Eye (tissue), 1 donor: ENCODE data around the gene GPR156.
"Not testable (repeated sequence)": the region's sequence is repeated elsewhere in the genome, so short reads cannot be mapped to it uniquely, and the experiment has no call there.

Experiments
- DNase-seq: peaks from one replicate; pipeline ENCODE4 v3.0.0-alpha.2; 2015

GPR156 gene

DNA sequence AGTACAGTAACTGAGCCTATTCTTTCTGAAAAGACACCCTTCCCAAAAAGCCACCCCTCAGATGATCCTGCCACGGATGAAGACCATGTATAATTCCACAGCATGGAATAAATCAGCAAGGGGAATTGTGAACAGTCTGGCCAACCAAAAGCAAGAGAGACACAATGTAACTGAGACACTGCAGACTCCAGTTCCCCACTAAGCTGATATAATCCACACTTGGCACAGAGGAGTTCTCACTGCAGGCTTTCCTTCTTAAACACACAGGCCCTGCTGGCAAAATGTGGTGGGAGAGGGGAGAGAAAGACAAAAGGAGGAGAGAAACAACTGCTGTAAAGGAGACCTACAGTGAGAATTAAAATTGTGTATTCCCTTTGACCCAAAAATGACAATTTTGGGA is 12.7 kb downstream of the GPR156 start:
- peak; percentile 55 for DNase-seq

DNA sequence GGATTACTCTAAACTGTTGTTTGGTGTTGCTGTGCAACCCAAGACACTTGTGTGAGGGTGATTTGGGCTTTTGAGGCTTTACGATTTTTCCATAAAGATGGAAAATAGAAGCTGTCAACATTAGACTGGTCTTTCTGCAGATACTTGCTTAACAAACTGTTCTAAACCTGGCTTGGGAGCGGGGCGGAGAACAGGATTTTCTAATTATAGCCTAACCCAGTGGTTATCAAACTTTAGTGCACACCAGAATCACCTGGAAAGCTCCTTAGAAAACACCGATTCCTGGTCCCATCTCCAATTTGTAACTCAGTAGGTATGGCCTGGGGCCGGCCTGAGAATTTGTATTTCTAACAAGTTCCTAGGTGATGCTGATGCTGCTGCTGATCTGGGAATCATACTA is 19.0 kb downstream of the GPR156 start:
- DNase-seq = no peak

DNA sequence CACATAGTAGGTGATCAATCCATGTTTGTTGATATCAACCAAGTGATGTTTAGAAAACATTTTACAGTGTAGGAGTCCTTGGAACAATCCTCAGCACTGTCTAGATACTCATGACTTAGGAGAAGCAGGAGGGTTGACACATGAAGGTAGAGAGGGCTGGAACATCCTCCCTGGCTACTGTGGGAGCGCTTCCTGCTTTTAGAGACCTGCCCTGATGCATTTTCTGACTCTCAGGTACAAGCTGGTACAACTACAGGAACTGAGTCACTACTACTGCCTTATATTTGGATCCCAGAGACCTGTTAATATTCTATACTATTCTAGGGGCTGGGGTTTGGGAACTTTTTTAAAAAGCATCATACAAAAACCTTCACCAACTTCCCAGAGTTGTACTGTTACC is 20.1 kb downstream of the GPR156 start:
- no peak for DNase-seq

DNA sequence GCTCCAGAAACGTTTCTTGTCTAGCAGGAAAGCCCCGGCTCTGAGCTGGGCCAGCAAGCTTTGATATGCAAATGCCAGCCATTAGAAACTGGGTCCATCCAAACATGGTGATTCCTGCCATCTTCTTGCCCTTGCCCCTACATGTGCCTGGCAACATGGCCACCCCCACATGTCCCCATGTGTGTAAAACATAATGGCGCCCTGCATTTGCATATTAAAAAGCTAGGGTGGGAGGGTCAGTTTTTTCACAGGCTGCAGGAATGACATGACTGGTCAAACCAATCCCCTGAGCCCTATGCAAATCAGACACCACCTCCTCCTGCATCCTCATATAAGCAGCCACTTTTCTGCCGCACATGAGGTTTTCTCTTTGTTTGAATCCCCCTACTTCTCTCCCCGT is 21.2 kb downstream of the GPR156 start:
- DNase-seq = no peak

DNA sequence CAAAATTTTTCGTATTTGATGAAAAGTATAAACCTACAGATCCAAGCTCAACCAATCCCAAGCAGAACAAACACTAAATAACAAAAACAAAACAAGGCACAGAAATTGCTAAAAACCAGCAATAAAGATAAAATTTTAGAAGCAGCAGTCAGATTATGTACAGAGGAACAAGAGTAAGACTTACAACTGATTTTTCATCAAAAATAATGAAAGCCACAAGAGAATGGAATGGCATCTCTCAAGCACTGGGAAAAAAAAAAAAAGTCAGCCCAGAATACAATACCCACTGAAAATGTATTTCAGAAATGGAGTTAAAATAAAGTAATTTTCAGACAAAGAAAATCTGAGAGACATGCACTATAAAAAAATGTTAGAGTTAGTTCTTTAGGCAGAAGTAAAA is 27.0 kb downstream of the GPR156 start:
- no peak for DNase-seq

DNA sequence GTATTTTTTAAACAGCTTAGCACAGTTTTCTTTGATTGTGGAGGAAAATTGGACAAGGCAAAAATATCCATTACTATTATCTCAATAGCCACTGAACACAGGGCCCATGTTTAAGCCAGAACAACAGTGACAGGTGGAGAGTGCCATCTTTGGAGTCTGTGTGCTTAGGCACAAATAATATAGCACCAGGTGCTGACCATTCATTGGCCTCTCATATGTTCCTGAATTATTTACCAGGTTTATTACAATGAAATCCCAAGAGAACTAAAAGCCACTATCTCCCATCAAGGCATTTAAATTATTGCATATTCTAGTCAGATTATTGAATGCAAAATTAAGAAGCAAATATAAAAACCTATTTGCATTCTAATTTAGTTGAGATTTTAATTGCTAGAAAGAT is 39.6 kb downstream of the GPR156 start:
- DNase-seq = peak; percentile 60

DNA sequence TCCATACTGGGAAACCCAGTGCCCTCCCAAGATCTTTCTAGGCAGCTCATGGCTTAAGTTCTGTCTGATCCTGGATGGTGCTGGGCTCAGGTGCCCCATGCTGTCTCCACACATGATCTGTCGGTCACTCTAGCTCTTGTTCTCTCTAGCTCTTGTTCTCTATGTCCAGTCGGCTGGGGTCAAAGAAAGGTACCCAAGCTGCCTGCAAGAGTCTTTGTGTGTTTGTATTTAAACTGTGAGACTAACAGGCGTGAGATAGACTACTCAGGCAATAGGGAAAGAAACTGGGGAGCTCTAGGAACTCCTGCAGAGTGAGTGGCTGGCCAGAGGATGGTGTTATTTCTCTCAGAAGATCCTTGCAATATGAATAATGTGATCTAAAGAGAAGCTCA is 40.2 kb downstream of the GPR156 start:
- peak; percentile 77 for DNase-seq

DNA sequence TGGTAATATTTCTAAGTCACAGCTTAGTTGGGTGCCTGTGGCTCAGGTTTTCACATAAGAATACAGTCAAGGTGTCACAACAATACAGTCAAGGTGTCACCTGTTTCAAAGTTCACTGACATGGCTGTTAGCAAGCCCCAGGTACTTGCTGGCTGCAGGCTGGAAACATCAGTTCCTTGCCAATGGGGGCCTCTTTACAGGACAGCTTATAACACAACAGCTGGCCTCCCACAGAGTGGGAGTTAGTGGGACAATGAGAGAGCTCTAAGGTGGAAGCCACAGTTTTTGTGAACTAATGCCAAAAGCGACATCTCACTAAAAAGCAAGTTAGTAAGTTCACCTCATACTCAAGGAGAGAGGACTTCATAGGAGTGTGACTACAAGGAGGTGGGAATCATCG is 45.4 kb downstream of the GPR156 start:
- no peak for DNase-seq

DNA sequence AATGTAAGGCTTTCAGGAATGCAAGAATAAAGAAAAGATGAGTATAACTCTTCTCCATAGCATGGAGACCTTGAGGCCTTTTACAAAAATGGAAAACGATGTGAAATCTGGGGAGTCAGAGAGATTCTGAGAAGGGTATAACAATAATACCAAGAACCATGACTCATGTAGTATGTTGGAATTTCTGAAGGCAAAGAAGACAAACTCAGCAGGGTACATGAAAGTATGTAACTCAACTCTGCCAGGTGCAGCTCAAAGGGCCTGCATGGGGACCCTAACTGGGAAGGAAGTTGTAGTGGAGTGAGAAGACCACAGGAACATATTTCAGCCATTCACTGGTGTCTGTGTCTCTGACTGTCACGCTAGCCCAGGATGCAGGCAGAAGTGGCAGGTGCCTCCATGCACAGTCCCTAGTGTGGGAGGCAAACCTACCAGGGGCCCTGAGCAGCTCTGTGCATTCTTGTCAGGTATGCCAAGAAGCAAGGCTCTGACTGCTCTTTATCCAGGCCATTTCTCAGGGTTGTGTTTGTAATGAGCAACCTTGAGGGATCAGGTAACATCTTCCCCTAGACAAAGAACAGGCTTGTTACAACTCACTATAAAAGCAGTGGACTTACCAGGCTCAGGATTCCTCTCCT is 57.2 kb downstream of the GPR156 start:
- no peak for DNase-seq

DNA sequence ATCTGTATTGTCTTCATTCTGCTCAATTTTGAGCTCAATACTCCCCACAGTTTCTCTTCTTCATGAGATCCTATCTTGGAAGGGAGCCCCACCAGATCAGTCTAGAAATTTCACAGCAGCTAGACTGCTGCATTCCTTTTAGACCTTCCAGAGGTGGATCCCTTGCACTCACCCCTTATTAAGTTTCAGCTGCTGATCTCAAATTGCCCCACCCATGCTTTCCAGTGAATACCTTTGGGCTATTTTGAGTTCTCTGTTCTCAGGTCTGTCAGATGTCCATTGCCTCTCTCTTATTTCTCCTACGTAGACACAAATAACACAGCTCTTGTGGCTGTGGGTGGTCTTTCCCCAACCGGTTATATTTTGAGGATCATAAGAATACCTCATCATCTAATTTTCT is 60.8 kb downstream of the GPR156 start:
- no peak for DNase-seq

DNA sequence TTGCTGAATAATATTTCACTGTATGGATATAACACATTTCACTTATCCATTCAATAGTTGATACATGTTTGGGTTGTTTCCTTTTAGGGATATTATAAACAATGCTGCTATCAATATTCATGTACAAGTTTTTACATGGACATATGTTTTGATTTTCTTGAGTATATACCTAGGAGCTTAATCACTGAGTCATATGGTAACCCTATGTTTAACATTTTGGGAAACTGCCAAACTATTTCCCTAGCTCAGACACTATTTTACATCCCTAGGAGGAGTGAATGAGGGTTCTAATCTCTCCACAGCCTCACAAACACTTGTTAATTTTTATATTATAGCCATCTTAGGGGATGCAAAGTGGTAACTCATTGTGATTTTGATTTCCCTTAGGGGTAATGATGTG is 66.0 kb downstream of the GPR156 start:
- no peak for DNase-seq

DNA sequence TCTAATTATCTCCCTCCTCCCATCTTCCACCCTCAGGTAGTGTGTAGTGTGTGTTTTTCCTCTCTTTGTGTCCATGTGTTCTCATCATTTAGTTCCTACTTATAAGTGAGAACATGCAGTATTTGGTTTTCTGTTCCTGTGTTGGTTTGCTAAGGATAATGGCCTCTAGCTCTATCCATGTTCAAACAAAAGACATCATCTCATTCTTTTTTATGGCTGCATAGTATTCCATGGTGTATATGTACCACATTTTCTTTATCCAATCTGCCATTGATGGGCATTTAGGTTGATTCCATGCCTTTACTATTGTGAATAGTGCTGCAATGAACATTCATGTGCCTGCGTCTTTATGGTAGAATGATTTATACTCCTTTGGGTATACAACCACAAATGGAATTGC is 68.4 kb downstream of the GPR156 start:
- DNase-seq = not testable (repeated sequence)

DNA sequence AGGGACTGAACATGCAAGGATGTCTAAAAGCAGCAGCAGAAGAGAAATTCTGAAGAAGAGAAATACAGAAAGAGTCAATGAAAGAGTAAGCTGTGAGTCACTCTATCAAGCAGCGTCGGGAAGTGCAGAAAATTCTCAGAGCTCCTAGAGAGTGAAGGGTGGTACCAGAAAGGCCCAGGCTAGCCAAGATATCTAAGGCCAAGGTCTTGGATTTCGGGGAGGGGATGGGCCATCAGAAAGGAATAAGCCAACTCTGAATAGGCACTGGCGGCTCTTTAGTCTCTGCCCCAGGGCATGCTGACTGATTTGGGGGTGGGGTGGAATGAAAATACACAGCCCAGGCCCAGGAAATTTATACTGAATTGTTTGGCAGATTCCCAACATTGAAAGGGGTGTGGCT is 70.8 kb downstream of the GPR156 start:
- peak; percentile 34 for DNase-seq

DNA sequence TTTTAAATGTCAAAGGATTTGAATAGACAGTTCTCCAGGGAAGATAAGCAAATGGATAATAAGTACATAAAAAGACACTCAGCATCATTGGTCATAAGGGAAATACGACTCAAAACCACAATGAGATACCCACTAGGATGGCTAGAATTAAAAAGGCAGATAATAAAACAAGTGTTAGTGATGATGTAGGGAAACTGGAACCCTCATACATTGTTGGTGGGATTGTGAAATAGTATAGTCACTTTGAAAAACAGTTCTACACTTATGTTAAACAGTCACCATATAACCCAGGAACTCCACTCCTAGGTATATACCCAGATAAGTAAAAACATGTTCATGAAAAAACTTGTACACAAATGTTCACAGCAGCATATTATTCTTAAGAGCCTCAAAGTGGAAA is 72.5 kb downstream of the GPR156 start:
- DNase-seq = no peak

DNA sequence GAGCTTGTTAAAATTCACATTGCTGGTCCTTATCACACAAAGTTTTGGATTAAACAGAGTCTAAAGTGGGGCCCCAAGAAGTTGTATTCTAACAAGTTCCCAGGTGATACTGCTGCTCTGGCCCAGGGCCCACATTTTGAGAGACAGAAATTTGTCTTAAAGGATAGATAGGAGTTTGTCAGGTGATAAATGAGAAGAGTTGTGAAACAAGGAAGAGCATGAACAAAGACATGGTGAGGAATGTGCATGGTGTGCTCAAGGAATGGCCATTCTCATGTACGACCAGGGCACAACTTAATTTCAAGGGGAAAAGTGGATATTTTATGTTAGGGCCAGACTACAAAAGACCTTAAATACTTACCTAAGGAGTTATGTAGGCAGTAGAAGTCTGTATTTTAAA is 75.6 kb downstream of the GPR156 start:
- no peak for DNase-seq

DNA sequence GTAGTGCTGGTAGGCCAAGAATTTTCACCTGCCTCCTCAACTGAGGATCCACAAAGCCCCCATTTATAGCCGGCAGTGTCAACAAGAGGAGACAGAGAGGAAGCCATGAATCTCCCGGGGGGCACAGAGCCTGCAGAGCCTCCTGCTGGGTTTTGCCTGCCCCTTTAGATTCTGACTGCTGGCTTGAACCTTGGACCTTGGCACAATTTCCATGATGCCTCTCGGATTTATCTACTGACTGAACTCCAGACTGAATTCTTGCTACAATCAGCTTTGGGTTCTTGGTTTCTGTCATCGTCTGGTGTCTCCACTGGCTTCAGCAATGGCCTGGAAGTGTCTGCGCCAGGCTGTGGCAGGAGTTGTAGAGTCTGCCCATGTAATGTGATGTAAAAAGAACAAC is 80.7 kb downstream of the GPR156 start:
- DNase-seq = no peak

DNA sequence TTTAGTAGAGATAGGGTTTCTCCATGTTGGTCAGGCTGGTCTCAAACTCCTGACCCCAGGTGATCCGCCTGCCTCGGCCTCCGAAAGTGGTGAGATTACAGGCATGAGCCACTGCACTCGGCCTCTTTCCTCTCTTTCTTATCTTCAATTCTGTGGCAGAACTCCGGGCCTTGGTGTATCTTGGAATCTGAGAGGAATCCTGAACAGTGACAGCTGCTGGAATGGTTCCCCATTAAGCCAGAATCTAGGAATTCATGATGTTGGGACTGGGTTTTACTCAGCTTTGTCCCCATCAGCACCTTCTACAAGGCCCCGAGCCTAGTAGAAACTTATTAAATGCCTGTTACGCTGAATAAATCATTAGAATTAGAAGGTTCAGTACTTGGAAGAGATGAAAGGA is 81.4 kb downstream of the GPR156 start:
- DNase-seq = no peak

DNA sequence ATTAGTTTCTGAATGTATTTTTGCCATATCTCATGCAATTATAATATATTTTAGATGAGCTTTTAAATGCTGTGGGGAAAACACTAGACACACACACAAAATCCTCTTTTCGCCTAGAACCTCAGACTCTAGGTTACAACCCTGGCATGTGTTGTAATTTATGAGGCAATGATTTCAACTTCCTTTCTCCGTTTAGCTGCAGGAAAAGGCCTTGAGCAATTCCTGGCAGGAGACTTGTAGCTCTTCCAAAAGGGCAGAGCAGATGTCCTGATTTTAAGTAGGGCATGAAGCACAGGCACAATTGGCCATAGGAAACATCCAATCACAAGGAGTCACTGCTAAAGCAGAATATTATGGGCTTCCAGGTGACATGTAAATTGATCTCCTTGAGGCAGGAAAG is 82.0 kb downstream of the GPR156 start:
- DNase-seq = no peak

DNA sequence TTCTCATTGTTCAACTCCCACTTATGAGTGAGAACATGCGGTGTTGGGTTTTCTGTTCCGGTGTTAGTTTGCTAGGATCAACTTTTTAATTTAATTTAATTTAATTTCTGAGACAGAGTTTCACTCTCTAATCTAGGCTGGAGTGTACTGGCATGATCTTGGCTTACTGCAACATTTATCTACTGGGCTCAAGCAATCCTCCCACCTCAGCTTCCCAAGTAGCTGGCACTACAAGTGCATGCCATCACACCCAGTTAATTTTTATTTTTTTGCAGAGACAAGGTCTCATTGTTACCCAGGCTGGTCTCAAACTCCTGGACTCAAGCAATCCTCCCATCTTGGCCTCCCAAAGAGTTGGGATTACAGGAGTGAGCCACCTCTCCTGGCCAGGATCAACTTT is 82.7 kb downstream of the GPR156 start:
- no peak for DNase-seq

DNA sequence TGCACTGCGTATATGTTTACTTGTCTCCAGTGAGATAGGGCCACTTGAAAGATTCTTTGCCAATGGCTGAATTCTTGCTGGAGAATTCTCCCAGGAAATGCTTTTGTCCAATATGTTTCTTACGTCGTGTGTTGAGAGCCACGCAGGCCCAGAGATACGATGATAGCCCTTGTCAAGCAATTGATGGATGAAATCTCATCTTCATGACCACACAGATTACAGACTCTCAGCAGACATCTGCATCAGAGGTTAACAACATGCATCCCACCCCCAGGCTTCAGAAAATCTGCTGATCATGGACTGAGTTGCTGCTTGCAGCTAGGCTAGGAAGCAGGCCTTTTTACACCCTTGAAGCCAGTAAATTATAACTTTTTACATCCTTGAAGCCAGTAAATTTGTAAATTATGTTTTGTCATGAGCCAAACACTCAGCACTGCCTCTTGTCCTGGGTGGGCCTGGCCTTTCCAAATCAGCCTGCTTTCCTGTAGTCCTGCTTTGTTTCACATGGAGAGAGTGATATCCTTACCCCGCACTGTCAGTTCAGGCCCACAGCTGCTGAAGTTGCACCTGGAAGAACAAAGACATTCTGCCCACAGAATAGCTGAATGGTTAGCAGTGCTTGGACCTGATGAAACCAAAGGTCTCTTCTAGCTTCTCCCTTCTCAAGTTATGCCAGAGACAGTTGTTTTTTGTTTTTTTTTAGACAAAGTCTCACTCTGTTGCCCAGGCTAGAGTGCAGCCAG is 84.4 kb downstream of the GPR156 start:
- DNase-seq = peak; percentile 20

DNA sequence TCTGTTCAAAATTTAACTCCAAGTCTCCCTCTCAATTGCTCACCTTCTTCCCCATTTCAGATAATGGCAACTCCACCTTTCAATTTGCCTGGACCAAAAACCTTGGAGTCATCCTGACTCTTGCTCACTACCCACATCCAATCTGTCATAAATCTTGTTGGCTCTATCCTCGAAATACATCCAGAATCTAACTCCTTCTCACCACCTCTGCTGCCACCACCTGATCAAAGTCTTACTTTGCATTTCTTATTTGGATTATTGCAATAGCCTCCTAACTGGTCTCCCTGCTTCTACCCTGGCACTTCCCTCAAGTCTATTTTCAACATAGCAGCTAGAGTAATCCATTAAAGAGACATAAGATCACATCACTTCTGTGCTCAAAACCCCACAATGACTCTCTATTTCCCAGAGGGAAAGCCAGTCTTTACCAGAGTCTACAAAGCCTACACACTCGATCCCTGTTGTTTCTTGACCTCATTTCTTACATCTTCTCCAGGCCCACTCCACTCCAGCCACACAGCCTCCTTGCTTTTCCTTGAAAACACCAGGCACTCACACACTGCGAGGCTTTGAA is 86.6 kb downstream of the GPR156 start:
- DNase-seq = peak; percentile 37

DNA sequence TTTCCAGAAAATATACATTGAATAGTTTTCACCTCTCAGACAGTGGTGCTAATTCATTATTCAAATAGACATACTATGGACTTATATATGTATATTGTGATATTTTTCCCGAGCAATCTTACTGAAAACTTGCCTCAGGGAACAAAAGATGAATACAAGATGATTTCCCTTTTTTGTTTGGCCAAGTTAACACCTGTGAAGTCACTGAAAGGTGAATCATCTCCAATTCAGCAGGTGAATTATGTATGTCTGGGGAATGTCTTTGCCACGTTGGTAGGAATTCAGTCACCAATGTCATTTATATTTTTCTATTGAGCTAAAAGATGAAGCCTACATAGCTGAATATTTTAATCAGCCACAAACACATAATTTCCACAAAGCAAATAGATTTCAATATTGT is 88.2 kb downstream of the GPR156 start:
- DNase-seq = no peak

DNA sequence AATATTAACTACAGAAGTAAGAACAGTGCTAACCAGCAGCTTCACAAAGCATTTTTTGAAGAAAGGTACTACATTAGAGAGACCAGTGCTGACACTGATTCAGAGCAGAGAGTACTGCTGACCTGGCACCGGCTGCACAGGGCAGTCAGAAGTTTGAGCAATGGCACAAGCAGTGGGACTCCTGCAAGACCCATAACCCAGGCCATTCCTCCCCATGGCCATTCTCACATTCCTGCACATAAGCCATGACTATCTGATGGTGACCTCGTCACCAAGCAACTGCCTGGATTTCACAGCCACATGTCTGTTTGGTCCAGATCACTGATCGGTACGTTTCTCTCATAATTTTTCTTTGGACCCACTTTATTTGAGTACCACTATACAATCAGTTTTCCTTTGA is 88.7 kb downstream of the GPR156 start:
- DNase-seq = no peak

DNA sequence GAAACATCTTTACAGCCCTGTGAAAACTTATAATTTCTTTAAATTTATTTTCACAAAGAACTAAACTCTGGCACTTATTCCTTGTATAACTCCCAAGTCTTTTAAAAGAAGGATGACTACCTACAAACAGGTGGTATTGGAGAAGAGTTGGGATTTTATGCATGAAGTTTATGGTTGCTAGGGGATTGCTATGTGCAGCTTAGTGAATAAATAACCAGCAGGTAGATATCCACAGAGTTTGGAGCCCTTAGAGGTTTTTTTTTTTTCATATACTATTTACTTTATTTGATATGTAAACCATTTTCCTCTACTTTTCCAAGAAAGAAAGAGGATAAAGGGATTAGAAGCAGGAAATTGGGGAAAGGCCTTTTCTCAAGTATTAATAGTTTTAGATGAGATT is 91.5 kb downstream of the GPR156 start:
- DNase-seq = no peak

DNA sequence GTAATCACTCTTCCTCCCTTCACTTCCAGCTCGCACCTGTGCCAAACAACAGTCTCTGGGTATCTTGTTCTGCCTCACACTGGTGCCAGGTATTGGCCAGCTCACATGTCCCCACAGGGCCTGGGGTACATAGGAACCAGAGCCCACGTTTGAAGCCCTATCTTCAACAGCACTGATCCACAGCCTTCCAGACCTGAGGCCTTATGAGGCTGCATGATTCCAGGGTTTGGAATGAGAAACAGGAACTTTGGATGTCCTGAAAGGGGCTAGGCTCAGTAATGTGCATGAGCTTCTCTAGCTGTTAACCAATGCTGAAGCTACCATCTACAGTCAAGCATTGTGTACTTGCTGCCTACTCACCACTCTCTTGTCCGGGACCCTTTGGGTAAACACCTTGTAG is 92.4 kb downstream of the GPR156 start:
- no peak for DNase-seq
